Measurements from ENCODE around the gene ITPR1. TPM values are rescaled to one million over a fixed set of nuclear protein-coding genes. Genes with fewer than 3 reads are reported as not detected.

Gene ITPR1
- total RNA-seq, 1 experiment from 2014 or later = 48.5 TPM

DNA sequence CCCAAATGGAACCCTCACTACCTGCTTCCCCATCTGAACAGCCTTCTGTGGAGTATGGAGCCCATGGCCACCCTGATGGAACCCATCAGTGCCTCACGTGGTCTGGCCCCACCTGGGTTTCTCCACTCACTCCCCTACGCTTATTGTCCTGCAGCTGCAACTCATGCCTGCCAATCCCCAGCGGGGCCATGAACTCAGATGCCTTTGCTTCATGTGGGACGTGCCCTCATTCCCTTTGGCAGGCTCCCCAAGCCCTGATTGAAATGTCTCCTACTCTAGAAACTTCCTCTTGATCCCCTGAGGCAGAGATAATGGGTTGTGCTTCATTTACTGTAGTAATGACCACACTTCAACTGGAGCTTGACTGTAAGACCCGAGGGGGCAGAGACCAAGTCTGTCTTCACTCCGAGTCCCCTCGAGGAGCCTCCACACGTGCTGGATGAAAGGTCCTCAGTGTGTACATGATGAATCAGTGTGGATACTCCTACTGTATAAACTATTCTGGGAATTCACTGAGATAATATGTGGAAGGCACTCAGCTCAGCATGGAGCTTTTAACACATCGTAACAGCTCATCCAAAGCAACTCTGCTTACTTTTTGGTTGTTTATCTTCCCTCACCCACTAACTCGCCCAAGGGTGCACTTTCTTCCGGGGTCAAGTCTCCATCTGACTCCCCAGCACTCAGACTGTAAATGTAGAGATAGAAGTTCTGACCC is 253.3 kb downstream of the ITPR1 start:
- Histone ChIP-seq H3K79me2 (ENCODE audit: low read length) (no peaks in the 10 kb centered on the region), H3K4me1 (ENCODE audit: insufficient read depth, low read length) (peaks cover 42% of the 10 kb centered on the region), H3K27me3 (ENCODE audit: low read length) (no peaks in the 10 kb centered on the region), H3K4me2 (ENCODE audit: low read length) (no peak overlapping the region), H3K27ac (ENCODE audit: low read length) (no peak overlapping the region), H3K9me2 (replicated peaks; ENCODE audit: low read length) (no peaks in the 10 kb centered on the region), H3F3A (ENCODE audit: low read length, unreplicated experiment) (peaks cover 5% of the 10 kb centered on the region), H3K4me3 (ENCODE audit: low read length) (no peak overlapping the region), H3K9ac (ENCODE audit: low read length) (no peak overlapping the region), H4K20me1 (ENCODE audit: low read length) (no peaks in the 10 kb centered on the region), H3K9me3 (ENCODE audit: low read length) (no peaks in the 10 kb centered on the region), H3K36me3 (ENCODE audit: low read depth, low read length) (no peaks in the 10 kb centered on the region), H2AFZ (ENCODE audit: low read length) (no peak overlapping the region)
- CTCF ChIA-PET = no interaction called here
- BruUV-seq (replicated peaks) = no TSS peak
- no peak for DNase-seq
- intact Hi-C loops (cut with micrococcal nuclease) = no loop called here
- POLR2A ChIA-PET (ENCODE audit: unreplicated experiment) = no interaction called here
- TF ChIP-seq EZH2phosphoT487 (IDR thresholded peaks at IDR 0.05; ENCODE audit: borderline replicate concordance, low read length) = no peak
- TF ChIP-seq, protein P1, sequence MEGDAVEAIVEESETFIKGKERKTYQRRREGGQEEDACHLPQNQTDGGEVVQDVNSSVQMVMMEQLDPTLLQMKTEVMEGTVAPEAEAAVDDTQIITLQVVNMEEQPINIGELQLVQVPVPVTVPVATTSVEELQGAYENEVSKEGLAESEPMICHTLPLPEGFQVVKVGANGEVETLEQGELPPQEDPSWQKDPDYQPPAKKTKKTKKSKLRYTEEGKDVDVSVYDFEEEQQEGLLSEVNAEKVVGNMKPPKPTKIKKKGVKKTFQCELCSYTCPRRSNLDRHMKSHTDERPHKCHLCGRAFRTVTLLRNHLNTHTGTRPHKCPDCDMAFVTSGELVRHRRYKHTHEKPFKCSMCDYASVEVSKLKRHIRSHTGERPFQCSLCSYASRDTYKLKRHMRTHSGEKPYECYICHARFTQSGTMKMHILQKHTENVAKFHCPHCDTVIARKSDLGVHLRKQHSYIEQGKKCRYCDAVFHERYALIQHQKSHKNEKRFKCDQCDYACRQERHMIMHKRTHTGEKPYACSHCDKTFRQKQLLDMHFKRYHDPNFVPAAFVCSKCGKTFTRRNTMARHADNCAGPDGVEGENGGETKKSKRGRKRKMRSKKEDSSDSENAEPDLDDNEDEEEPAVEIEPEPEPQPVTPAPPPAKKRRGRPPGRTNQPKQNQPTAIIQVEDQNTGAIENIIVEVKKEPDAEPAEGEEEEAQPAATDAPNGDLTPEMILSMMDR (conservative IDR thresholded peaks at IDR 0.05; ENCODE audit: low read depth, low read length) = no peak
- no peak for TF ChIP-seq EZH2 (IDR thresholded peaks at IDR 0.05; ENCODE audit: low read length, unreplicated experiment)
- no peak for ATAC-seq

DNA sequence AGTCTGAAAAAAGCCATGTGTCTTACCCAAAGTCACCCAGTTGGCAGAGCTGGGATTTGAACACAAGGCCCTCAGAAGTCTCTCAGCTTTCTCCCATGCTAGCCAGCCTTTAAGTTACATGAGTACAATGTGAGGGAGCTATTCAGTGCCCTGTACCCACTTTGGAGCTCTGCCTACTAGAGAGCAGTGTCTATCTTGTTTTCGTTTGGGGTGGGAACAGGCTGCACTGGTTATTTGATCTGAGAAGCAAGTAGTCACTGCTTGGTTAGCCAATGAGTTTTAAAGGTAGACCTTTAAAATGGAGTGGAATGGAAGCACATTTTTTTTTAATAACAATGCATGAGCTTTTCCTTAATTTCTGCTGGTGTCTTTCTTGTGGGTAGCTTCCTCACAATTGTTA is 255.0 kb downstream of the ITPR1 start:
- intact Hi-C loops (cut with micrococcal nuclease) = no loop called here
- peaks cover 32% of the 10 kb centered on the region for H3K4me1 ChIP-seq (ENCODE audit: insufficient read depth, low read length)
- no peaks in the 10 kb centered on the region for H3K9me3 ChIP-seq (ENCODE audit: low read length)
- peaks cover 5% of the 10 kb centered on the region for H3F3A ChIP-seq (ENCODE audit: low read length, unreplicated experiment)
- no peaks in the 10 kb centered on the region for H4K20me1 ChIP-seq (ENCODE audit: low read length)
- no peaks in the 10 kb centered on the region for H3K79me2 ChIP-seq (ENCODE audit: low read length)
- ATAC-seq (no peak), DNase-seq (no peak)
- BruUV-seq (replicated peaks) = no TSS peak
- no peaks in the 10 kb centered on the region for H3K36me3 ChIP-seq (ENCODE audit: low read depth, low read length)
- no peak overlapping the region for H3K9ac ChIP-seq (ENCODE audit: low read length)
- TF ChIP-seq EZH2phosphoT487 (IDR thresholded peaks at IDR 0.05; ENCODE audit: borderline replicate concordance, low read length) (no peak), EZH2 (IDR thresholded peaks at IDR 0.05; ENCODE audit: low read length, unreplicated experiment) (no peak)
- TF ChIP-seq, protein P1 (conservative IDR thresholded peaks at IDR 0.05; ENCODE audit: low read depth, low read length) = no peak
- no peaks in the 10 kb centered on the region for H3K27me3 ChIP-seq (ENCODE audit: low read length)
- no peak overlapping the region for H3K27ac ChIP-seq (ENCODE audit: low read length)
- POLR2A ChIA-PET (ENCODE audit: unreplicated experiment) = no interaction called here
- no peak overlapping the region for H3K4me3 ChIP-seq (ENCODE audit: low read length)
- no peak overlapping the region for H3K4me2 ChIP-seq (ENCODE audit: low read length)
- CTCF ChIA-PET = no interaction called here
- no peaks in the 10 kb centered on the region for H3K9me2 ChIP-seq (replicated peaks; ENCODE audit: low read length)
- no peak overlapping the region for H2AFZ ChIP-seq (ENCODE audit: low read length)

DNA sequence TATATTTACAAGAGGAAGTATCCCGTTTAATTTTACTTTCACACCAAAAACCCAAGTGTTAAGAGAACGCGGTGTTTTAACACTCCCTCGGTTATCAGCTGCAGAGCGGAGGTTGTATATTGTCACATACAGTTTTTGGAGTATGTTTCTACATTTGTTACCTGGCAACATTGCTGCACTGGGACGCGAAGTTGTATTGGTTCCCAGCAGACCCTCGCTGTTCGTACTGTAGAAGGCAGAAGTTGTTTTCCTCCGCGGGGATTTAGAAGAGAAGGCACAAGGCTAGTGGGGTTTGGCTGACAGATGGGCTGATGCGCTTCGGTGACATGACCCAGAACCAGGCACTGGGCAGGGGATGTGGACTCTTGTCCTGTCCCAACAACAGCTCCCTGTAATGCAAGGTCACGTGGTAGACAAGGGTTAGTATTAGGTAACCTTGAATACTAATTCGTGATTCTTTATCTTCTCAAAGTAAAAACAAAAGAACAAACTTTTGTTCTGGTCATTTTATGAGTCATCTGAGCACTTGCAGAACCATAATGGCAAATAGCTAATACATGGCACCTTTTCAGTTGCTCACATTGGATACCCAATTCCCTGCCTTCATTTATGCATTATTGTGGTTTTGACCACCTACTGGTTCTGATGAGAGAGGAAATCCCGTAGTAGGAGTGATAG is 255.7 kb downstream of the ITPR1 start:
- CTCF ChIA-PET = no interaction called here
- H3K79me2 ChIP-seq (ENCODE audit: low read length) = no peaks in the 10 kb centered on the region
- intact Hi-C loops (cut with micrococcal nuclease) = no loop called here
- H3K4me3 ChIP-seq (ENCODE audit: low read length) = no peak overlapping the region
- DNase-seq (no peak), ATAC-seq (no peak)
- H3K9me3 ChIP-seq (ENCODE audit: low read length) = no peaks in the 10 kb centered on the region
- H3K9ac ChIP-seq (ENCODE audit: low read length) = no peak overlapping the region
- no TSS peak for BruUV-seq (replicated peaks)
- TF ChIP-seq EZH2 (IDR thresholded peaks at IDR 0.05; ENCODE audit: low read length, unreplicated experiment) (no peak), EZH2phosphoT487 (IDR thresholded peaks at IDR 0.05; ENCODE audit: borderline replicate concordance, low read length) (no peak)
- TF ChIP-seq, protein P1 (conservative IDR thresholded peaks at IDR 0.05; ENCODE audit: low read depth, low read length) = no peak
- H3F3A ChIP-seq (ENCODE audit: low read length, unreplicated experiment) = peaks cover 5% of the 10 kb centered on the region
- no peak overlapping the region for H3K27ac ChIP-seq (ENCODE audit: low read length)
- no peaks in the 10 kb centered on the region for H4K20me1 ChIP-seq (ENCODE audit: low read length)
- POLR2A ChIA-PET (ENCODE audit: unreplicated experiment) = no interaction called here
- no peak overlapping the region for H2AFZ ChIP-seq (ENCODE audit: low read length)
- H3K9me2 ChIP-seq (replicated peaks; ENCODE audit: low read length) = no peaks in the 10 kb centered on the region
- no peak overlapping the region for H3K4me2 ChIP-seq (ENCODE audit: low read length)
- no peaks in the 10 kb centered on the region for H3K36me3 ChIP-seq (ENCODE audit: low read depth, low read length)
- no peaks in the 10 kb centered on the region for H3K27me3 ChIP-seq (ENCODE audit: low read length)
- H3K4me1 ChIP-seq (ENCODE audit: insufficient read depth, low read length) = peaks cover 25% of the 10 kb centered on the region
